ENCODE results near the gene DNAH17.

DNA sequence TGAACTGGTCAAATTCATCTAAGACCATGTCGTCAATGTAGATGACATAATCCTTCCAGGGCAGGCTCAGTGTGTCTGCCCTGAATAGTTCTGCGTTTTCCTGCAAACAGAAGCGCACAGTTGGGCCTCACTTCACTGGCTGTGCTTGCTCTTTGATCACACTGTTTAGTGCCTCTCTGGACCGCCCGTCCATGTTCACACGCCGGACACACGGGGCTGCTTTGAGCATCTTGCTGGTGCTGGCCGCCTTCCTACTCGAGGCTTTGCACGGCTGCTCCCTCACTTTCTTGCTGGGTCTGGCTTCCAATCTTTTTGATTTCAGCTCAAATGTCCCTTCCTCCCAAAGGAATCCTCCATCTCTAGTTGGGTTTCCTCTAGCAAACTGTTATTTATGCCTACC is 37.4 kb downstream of the DNAH17 start:
- TF ChIP-seq CTCF (IDR thresholded peaks at IDR 0.05) (no peak), EZH2 (IDR thresholded peaks at IDR 0.05; ENCODE audit: borderline replicate concordance, insufficient read depth, low read depth, low read length, poor library complexity, severe bottlenecking) (no peak)
